Activated T-helper 1 cell treated with anti-CD3 and anti-CD28 coated beads, Interleukin-12 subunit alpha, Interleukin-12 subunit beta, Interleukin-2, Interleukin-4 antibody, amounts not matched to agents 30 ng/mL and 10 ng/mL and 1 ng/mL, durations not matched to agents 14 hours and 24 hours and 36 hours (primary cell): ENCODE data around the gene SIGLEC1. TPM values are rescaled to one million over a fixed set of nuclear protein-coding genes. Genes with fewer than 3 reads are reported as not detected.
A peak's percentile ranks its signal among the peaks of the same experiment; 100 is the strongest.

Source experiments
- DNase-seq: peaks from one replicate; pipeline ENCODE4 v3.0.0; 2021; ENCODE audit warnings: low spot score
- H3K27ac Mint-ChIP-seq: one replicate; pipeline ENCODE4 v1.8.0; 2021; ENCODE audit warnings: mild to moderate bottlenecking, mixed read lengths
- H3K27me3 Mint-ChIP-seq: one replicate; pipeline ENCODE4 v1.8.0; 2022; ENCODE audit warnings: mild to moderate bottlenecking, moderate library complexity, mixed read lengths; ENCODE audit not compliant: insufficient read depth
- H3K36me3 Mint-ChIP-seq: one replicate; pipeline ENCODE4 v1.8.0; 2021; ENCODE audit warnings: low read depth, mixed read lengths
- H3K4me1 Mint-ChIP-seq: one replicate; pipeline ENCODE4 v1.8.0; 2021; ENCODE audit warnings: low read depth, mixed read lengths
- H3K4me3 Mint-ChIP-seq: one replicate; pipeline ENCODE4 v1.8.0; 2021; ENCODE audit warnings: mild to moderate bottlenecking, moderate library complexity, mixed read lengths
- H3K9me3 Mint-ChIP-seq: one replicate; pipeline ENCODE4 v1.8.0; 2021; ENCODE audit warnings: mixed read lengths
- intact Hi-C: fragments of 100-400 bp; cut with micrococcal nuclease; formaldehyde crosslinking; loops from one replicate; pipeline ENCODE4 v1.15.1; 2024
- total RNA-seq: library from RNA; stranded (reverse); gene quantifications from 2 replicates; pipeline ENCODE4 v1.2.3, GENCODE V29; 2022

SIGLEC1 gene
- not detected in 2 replicates for total RNA-seq

DNA sequence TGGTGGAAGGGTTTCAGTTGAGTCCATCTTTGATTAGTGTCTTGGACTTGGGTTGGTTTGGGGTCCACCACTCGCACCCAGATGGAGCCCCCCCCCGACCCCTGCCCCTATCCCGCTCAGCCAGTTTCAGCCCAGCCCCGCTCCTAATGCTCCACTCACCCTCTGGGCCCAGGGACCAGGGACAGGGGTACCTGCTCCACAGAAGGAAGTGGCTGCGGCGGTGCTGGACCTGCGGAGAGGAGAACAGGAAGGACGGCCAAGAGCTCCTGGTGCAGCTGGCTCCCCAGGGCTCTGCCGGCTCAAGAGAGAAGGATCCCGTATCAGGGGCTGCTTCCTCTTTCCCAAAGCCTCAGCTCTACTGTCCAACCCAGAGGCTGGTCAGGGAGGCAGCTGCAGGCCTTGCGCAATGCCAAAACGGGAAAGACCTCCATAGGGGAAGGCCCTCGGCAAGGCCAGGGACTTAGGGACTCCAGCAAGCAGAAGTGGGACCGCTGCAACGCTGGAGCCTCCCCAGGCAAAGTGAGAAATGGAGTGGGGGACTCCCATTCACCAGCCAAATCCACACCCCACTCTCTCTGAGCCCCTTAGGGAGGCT lies at the start of gene SIGLEC1:
Gene SIGLEC1 (minus strand): TSS at position 322 of the 595 bp plus-strand sequence. CDS start 5,472 bp downstream, outside the sequence.
- DNase-seq = no peak
- Mint-ChIP-seq H3K9me3 (no peaks in the 10 kb centered on the region), H3K36me3 (no peaks in the 10 kb centered on the region), H3K27ac (no peak within 1 kb of the TSS), H3K4me1 (no peaks in the 10 kb centered on the region), H3K27me3 (peaks cover 12% of the 10 kb centered on the region), H3K4me3 (no peak within 1 kb of the TSS)
- intact Hi-C loops = no loop called here

DNA sequence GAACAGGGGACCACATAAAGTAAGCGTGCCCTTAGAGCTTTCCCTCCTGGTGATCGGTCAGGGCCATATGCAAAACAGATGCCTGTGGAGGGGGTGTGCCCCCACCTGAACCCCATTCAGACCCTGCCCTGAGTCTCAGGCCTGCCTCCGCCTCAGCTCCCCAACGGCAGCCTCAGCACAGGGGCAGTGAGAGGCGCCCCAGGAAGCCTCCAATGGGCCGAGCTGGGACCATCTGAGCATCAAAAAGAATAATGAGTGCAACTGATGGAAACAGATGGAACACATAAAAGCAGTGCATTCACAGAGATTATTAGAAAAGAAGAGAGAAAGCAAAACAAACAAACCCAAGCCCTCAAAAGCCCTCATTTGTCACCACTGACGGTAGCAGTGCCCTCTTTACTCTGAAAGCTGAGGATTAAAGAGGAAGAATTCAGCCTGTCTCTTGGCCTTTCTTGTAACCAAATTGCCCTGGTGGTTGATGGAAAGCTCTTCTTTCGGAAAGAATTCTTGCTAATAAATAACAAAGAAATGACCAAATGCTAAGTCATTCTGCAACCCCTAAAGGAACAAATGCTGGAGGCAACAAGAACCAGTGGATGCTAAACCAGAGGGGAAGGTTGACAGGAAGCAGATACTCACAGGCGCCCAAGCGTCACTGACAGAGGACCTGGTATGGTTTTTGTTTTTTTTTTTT lies 48.4 kb upstream of the SIGLEC1 start:
- no peak overlapping the region for H3K27ac Mint-ChIP-seq
- H3K4me1 Mint-ChIP-seq = no peaks in the 10 kb centered on the region
- H3K9me3 Mint-ChIP-seq = no peaks in the 10 kb centered on the region
- DNase-seq = no peak
- H3K4me3 Mint-ChIP-seq = no peak overlapping the region
- intact Hi-C loops = no loop called here
- peaks cover 6% of the 10 kb centered on the region for H3K36me3 Mint-ChIP-seq
- no peaks in the 10 kb centered on the region for H3K27me3 Mint-ChIP-seq

DNA sequence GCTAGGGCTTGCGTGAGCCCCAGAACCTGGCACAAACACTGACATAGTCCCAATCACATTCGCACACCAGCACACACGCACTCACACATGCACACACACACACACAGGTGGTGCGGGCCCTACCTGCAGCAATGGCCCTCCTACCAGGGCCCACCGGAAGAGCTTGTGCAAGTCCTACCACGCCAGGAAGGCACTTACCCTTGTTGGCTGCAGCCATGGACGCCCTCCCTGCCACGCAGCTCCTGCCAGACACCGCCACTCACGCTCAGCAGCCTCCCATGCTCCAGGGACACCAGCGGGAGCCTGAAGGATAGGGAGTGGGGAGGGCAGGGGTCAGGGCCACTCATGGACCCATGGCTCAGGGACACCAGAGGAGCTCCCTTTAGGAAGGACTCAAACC lies 47.5 kb upstream of the SIGLEC1 start:
- intact Hi-C loops = no loop called here
- no peaks in the 10 kb centered on the region for H3K4me1 Mint-ChIP-seq
- H3K4me3 Mint-ChIP-seq = no peak overlapping the region
- DNase-seq = no peak
- no peak overlapping the region for H3K27ac Mint-ChIP-seq
- H3K9me3 Mint-ChIP-seq = no peaks in the 10 kb centered on the region
- peaks cover 6% of the 10 kb centered on the region for H3K36me3 Mint-ChIP-seq
- no peaks in the 10 kb centered on the region for H3K27me3 Mint-ChIP-seq

DNA sequence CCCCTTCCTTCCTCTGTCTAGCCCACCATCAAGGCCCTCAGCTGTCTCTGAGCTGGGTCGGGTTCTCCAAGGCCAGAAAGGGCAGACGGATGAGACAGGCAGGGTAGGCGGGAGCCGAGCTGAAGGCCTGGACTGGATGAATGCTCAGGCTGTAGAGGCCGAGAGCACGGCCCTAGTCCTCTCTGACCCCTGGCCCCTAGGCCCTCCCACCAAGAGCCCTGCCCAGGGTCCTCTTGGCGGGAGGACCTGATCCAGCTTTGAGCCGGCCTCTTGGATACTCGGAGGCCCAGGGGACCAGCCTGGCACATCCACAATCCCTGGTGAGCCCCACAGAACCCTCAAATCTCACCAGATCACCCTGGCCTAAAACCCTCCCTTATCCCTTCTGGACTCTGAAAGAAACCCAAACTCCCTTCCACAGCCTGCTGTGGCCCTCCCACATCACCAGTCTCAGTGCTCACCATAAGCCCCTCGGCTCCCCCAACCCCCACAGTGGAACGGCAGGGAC lies 47.0 kb upstream of the SIGLEC1 start:
- Mint-ChIP-seq H3K27me3 (no peaks in the 10 kb centered on the region), H3K36me3 (peaks cover 6% of the 10 kb centered on the region), H3K27ac (peak overlapping the region; percentile 36), H3K9me3 (no peaks in the 10 kb centered on the region), H3K4me3 (no peak overlapping the region), H3K4me1 (no peaks in the 10 kb centered on the region)
- intact Hi-C loops = no loop called here
- no peak for DNase-seq

DNA sequence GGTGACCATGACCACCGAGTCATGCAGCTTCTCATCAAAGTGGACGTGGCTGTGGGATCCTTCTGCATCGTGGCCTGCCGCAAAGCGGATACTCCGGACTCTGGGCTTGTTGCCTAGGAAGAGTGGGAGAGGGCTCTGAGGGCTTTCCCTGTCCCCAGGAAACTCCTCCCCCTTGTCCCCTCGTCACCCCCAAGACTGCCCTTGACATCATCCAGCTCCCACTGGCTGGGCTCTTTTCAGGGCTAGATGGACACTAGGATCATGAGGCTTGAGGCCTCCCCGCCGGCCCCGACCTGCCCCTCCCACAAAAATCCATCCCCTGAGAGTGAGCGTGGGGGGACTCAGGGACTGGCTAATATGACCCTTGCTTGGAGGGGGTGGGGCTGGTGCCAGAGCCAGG lies 46.2 kb upstream of the SIGLEC1 start:
- no peak overlapping the region for H3K27ac Mint-ChIP-seq
- peaks cover 6% of the 10 kb centered on the region for H3K36me3 Mint-ChIP-seq
- no peaks in the 10 kb centered on the region for H3K27me3 Mint-ChIP-seq
- no peak overlapping the region for H3K4me3 Mint-ChIP-seq
- DNase-seq = no peak
- no peaks in the 10 kb centered on the region for H3K4me1 Mint-ChIP-seq
- no peaks in the 10 kb centered on the region for H3K9me3 Mint-ChIP-seq
- intact Hi-C loops = no loop called here

DNA sequence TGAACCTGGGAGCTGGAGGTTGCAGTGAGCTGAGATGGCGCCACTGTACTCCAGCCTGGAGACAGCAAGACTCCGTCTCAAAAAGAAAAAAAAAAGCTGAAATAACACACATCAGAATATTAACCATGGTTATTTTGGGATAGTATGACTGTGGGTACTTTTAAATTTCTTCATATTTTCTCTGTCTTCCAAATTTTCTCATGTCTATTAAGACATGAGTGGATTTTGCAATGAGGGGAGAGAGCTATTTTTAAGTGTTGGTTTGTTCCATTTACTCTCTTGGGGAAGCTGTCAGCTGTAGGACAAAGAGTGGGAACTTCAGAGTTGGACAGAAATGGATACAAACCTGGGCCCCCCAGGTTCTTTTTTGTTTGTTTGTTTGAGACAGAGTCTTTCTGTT lies 44.9 kb upstream of the SIGLEC1 start:
- intact Hi-C loops = no loop called here
- Mint-ChIP-seq H3K36me3 (peaks cover 6% of the 10 kb centered on the region), H3K27ac (no peak overlapping the region), H3K9me3 (no peaks in the 10 kb centered on the region), H3K4me1 (peaks cover 5% of the 10 kb centered on the region), H3K27me3 (no peaks in the 10 kb centered on the region), H3K4me3 (no peak overlapping the region)
- no peak for DNase-seq

DNA sequence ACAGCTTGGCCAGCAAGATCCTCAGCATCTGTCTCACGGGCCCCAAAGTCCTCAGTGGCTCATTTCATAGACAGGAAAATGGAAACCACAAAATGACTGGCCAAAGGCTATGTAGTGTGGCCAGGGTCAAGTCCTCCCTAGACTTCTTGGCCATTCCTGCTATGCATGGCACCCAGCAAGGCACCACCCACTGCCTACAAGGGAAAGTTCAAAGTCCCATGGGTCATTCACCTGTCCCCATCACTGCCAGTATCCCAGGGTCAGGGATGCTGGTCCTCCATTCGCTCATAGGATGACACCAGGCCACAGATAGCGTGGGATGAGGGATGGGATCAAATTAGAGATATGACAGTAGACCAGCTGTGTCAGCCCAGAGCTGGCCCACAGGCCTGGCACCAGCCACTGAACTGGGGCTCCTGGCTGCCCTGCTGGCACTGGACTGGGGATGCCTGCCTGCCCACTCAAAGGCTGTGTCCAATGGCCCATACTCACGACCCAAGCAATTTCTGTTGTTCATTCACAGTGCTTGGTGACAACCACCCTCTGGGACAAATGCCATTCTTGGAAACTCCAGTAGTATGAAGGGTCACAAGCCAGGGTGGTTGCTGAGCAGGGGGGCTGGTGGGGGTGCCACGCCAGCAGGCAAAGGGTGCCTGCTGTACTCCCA lies 43.5 kb upstream of the SIGLEC1 start:
- no peak for DNase-seq
- no peaks in the 10 kb centered on the region for H3K9me3 Mint-ChIP-seq
- H3K4me1 Mint-ChIP-seq = peaks cover 7% of the 10 kb centered on the region
- no peak overlapping the region for H3K27ac Mint-ChIP-seq
- H3K27me3 Mint-ChIP-seq = no peaks in the 10 kb centered on the region
- peaks cover 6% of the 10 kb centered on the region for H3K36me3 Mint-ChIP-seq
- intact Hi-C loops = no loop called here
- H3K4me3 Mint-ChIP-seq = no peak overlapping the region

DNA sequence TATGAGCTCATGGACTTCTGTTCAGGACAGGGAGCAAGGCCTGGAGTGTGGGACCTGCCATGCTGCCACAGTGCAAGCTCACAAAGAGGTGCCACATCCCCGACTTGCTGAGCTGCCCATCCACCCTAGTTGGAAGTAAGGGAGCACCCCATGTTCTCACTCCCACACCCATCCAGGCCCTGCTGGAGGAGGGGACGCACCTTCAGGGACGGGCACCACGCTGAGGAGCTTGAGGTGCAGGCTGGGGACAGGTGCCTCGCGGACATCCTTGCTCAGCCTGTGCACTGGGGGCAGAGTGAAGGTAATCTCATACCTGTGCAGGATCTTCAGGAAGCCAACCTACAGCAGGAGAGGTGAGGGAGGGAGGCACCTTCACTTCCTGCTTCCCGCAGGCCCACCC lies 42.9 kb upstream of the SIGLEC1 start:
- H3K4me1 Mint-ChIP-seq = peaks cover 7% of the 10 kb centered on the region
- no peak overlapping the region for H3K4me3 Mint-ChIP-seq
- intact Hi-C loops = no loop called here
- no peak overlapping the region for H3K27ac Mint-ChIP-seq
- no peak for DNase-seq
- H3K36me3 Mint-ChIP-seq = peaks cover 6% of the 10 kb centered on the region
- no peaks in the 10 kb centered on the region for H3K9me3 Mint-ChIP-seq
- H3K27me3 Mint-ChIP-seq = no peaks in the 10 kb centered on the region

DNA sequence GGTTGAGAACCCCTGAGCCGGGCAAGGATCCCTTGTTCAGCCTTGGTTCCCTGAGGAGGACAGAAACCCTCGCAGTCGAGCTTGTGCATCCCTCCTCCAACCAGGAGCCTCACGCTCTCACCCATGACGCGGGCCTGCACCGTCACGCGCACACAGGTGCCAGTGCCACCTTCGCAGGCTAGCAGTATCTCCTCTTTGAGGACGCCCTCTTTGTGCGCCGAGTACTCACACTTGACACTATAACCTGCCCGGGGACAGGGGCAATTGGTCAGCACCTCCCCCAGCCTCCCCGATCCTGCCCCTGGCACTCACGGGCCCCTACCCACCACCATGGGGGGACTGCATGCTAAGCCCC lies 41.9 kb upstream of the SIGLEC1 start:
- intact Hi-C loops = no loop called here
- Mint-ChIP-seq H3K4me3 (no peak overlapping the region), H3K4me1 (peaks cover 7% of the 10 kb centered on the region), H3K9me3 (no peaks in the 10 kb centered on the region), H3K27me3 (no peaks in the 10 kb centered on the region), H3K27ac (no peak overlapping the region), H3K36me3 (peaks cover 6% of the 10 kb centered on the region)
- DNase-seq = no peak

DNA sequence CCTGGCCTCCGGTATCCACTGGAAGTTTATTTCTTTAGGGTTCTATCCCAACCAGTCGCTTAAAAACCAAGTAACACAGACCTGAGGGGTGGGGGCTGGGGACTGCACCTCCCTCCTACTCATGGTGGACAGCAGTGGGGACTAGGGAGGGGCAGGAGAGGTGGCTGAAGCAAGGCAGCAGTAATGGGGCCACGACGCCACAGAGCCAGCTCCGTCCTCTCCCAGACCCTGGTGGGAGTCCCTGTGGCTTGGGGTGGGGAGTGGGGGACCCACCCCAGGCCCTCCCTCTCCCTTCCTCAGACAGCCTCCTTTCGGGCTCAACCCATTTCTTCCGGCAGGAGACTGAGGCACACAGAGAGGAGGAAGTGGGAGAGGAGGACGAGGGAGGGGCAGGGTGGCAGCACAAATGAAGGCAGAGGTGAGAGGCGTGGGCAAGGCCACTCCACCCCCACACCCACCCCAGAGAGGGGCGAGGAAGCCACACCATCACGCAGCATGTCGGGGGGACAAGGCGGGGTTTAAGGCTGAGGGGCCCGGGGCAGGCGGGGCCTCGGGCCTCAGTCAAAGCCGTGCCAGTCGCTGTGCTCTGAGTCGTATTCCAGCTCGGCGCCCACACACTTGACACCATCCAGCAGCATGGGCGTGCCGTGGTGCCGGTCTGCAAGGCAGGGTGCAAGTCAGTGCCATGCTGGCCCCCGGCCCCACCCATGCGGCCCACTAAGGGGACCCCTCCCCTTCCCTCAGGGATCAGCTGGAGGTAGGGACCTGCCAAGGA lies 41.3 kb upstream of the SIGLEC1 start:
- Mint-ChIP-seq H3K27me3 (no peaks in the 10 kb centered on the region), H3K27ac (no peak overlapping the region), H3K36me3 (peaks cover 6% of the 10 kb centered on the region), H3K4me1 (peaks cover 7% of the 10 kb centered on the region), H3K4me3 (no peak overlapping the region), H3K9me3 (no peaks in the 10 kb centered on the region)
- intact Hi-C loops = loop anchor here (1.0 kb wide), 4 partner anchors 15 to 332 kb away; partner anchors contain the start of gene AP5S1
- no peak for DNase-seq

DNA sequence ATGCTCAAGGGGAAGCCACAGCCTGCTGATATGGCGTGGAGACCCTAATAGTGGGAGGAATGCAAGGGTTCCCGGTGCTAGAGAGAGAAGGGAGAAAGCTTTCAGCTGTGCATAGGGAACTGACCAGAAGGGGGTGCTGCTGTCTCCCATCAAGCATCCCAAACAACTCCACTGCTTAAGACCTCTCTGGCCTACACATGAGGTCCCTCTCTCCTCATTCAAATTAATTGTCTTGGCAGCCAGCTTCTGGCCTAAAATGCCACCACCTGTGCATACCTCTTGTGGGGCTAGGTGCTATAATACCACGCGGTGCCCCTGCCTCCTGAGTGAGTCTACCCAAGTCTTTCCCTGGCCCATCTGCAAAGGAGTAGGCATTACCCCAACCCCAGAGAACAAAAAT lies 40.7 kb upstream of the SIGLEC1 start:
- H3K27me3 Mint-ChIP-seq = no peaks in the 10 kb centered on the region
- H3K4me3 Mint-ChIP-seq = no peak overlapping the region
- H3K4me1 Mint-ChIP-seq = peaks cover 7% of the 10 kb centered on the region
- H3K27ac Mint-ChIP-seq = no peak overlapping the region
- H3K36me3 Mint-ChIP-seq = peaks cover 5% of the 10 kb centered on the region
- no peaks in the 10 kb centered on the region for H3K9me3 Mint-ChIP-seq
- intact Hi-C loops = loop anchor here (1.0 kb wide), 4 partner anchors 15 to 332 kb away; partner anchors contain the start of gene AP5S1
- DNase-seq = peak; percentile 51

DNA sequence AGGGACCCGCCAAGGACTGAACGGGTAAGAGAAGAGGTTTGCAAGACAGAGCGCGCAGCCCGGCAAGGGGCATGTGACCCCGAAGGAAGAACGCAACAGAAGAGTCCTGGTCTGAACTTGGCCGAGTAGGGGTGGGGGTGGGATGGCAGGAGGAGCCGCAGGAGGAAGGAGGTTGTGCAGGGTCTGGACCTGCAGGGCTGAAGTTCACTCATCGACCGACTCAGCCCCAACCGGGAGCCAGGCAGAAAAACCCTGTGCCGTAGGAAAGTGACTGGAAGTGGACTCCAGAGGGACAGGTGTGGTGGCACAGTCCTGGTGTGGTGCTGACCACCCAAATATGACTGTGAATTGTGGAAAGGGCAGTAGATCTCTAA lies 40.0 kb upstream of the SIGLEC1 start:
- peaks cover 7% of the 10 kb centered on the region for H3K4me1 Mint-ChIP-seq
- H3K36me3 Mint-ChIP-seq = peaks cover 3% of the 10 kb centered on the region
- peak overlapping the region; percentile 34 for H3K27ac Mint-ChIP-seq
- H3K9me3 Mint-ChIP-seq = no peaks in the 10 kb centered on the region
- no peak for DNase-seq
- H3K4me3 Mint-ChIP-seq = peak overlapping the region; percentile 63
- no peaks in the 10 kb centered on the region for H3K27me3 Mint-ChIP-seq
- intact Hi-C loops = no loop called here
